ENCODE results near the gene ZNF740.

Gene ZNF740

GRCh38 chr12:53214687-53215455, 34.3 kb downstream of the ZNF740 start:
- DNase-seq: no peak

- no peak for DNase-seq
Measured at GRCh38 chr12:53215497-53215896, 35.0 kb downstream of the ZNF740 start.

GRCh38 chr12:53217051-53217930, 36.8 kb downstream of the ZNF740 start:
- DNase-seq: no peak

- no peak for DNase-seq
Measured at GRCh38 chr12:53217931-53218307, 37.4 kb downstream of the ZNF740 start.

GRCh38 chr12:53218551-53219291, 38.2 kb downstream of the ZNF740 start:
- no peak for DNase-seq

- DNase-seq: no peak
Measured at GRCh38 chr12:53219292-53219955, 38.9 kb downstream of the ZNF740 start.

- peak; percentile 74 for DNase-seq
Measured at GRCh38 chr12:53219956-53220693, 39.6 kb downstream of the ZNF740 start.

- peak; percentile 65 for DNase-seq
Measured at GRCh38 chr12:53220694-53221202, 40.2 kb downstream of the ZNF740 start.

- peak; percentile 35 for DNase-seq
Measured at GRCh38 chr12:53221203-53222080, 40.9 kb downstream of the ZNF740 start.

GRCh38 chr12:53222170-53222721, 41.7 kb downstream of the ZNF740 start:
- DNase-seq: no peak

GRCh38 chr12:53222806-53223261, 42.3 kb downstream of the ZNF740 start:
- no peak for DNase-seq

- DNase-seq: no peak
Measured at GRCh38 chr12:53223389-53224060, 43.0 kb downstream of the ZNF740 start.

- DNase-seq: no peak
Measured at GRCh38 chr12:53224061-53224896, 43.8 kb downstream of the ZNF740 start.

GRCh38 chr12:53224897-53225634, 44.5 kb downstream of the ZNF740 start:
- no peak for DNase-seq

GRCh38 chr12:53225635-53226424, 45.3 kb downstream of the ZNF740 start:
- DNase-seq: no peak

- no peak for DNase-seq
Measured at GRCh38 chr12:53226815-53227214, 46.3 kb downstream of the ZNF740 start.

GRCh38 chr12:53227341-53227740, 46.8 kb downstream of the ZNF740 start:
- no peak for DNase-seq
